Activated T-cell treated with anti-CD3 and anti-CD28 coated beads, Interleukin-2, amount 50 U/mL, for 72 hours (primary cell): ENCODE data around the gene SYT3. TPM values are rescaled to one million over a fixed set of nuclear protein-coding genes. Genes with fewer than 3 reads are reported as not detected.

Source experiments
- ATAC-seq, 2 donors: fragments of 150-1000 bp; cut with Tn5 transposase; replicated peaks in 1 of 2; 2 replicates each; pipeline ENCODE4 v1.10.0; 2021; ENCODE audit warnings: moderate library complexity in 2 of 2, mild to moderate bottlenecking in 1 of 2
- DNase-seq, 2 donors: peaks; one replicate each; pipeline ENCODE4 v3.0.0; 2021 to 2022; ENCODE audit warnings: mixed read lengths in 1 of 2
- H3K27ac Mint-ChIP-seq: one replicate; pipeline ENCODE4 v1.8.0; 2022; ENCODE audit warnings: mild to moderate bottlenecking, moderate library complexity, mixed read lengths
- H3K27me3 Mint-ChIP-seq: one replicate; pipeline ENCODE4 v1.8.0; 2022; ENCODE audit warnings: low read depth, mixed read lengths
- H3K36me3 Mint-ChIP-seq, 2 donors: one replicate each; pipeline ENCODE4 v1.8.0; 2022; ENCODE audit warnings: mixed read lengths in 2 of 2, mild to moderate bottlenecking in 1 of 2; ENCODE audit not compliant: insufficient read depth in 2 of 2
- H3K4me1 Mint-ChIP-seq: one replicate; pipeline ENCODE4 v1.8.0; 2022; ENCODE audit warnings: low read depth, mixed read lengths
- H3K4me3 Mint-ChIP-seq, 2 donors: one replicate each; pipeline ENCODE4 v1.8.0; 2022; ENCODE audit warnings: mild to moderate bottlenecking in 2 of 2, mixed read lengths in 2 of 2, moderate library complexity in 2 of 2
- H3K9me3 Mint-ChIP-seq, 2 donors: one replicate each; pipeline ENCODE4 v1.8.0; 2022; ENCODE audit warnings: mixed read lengths in 2 of 2
- total RNA-seq, 2 donors: library from RNA; stranded (reverse); gene quantifications; one replicate each; pipeline ENCODE4 v1.2.3, GENCODE V29; 2022

Gene SYT3
- total RNA-seq, 2 donors from 2014 or later, result 0.41 to 0.72 TPM

GRCh38 chr19:50644315-50644915 is 4.7 kb upstream of the SYT3 start:
- Mint-ChIP-seq H3K4me1 (no peaks in the 10 kb centered on the region), H3K27ac (no peak overlapping the region), H3K27me3 (peaks cover 14% of the 10 kb centered on the region), H3K36me3 (no peaks in the 10 kb centered on the region), H3K9me3 (no peaks in the 10 kb centered on the region), H3K4me3 (no peak overlapping the region)
- DNase-seq, result no peak
- ATAC-seq, result no peak

GRCh38 chr19:50640368-50640767 is 687 bp upstream of the SYT3 start:
- Mint-ChIP-seq H3K4me3 (peak overlapping the region in 1 of 2 donors; percentile 67), H3K36me3 (peaks cover 0 to 3% of the 10 kb centered on the region in 2 donors), H3K4me1 (peaks cover 10% of the 10 kb centered on the region), H3K9me3 (peaks cover 0 to 1% of the 10 kb centered on the region in 2 donors), H3K27ac (no peak overlapping the region), H3K27me3 (peaks cover 30% of the 10 kb centered on the region)
- DNase-seq (no peak), ATAC-seq (no peak)

GRCh38 chr19:50638600-50638999 is 1.1 kb downstream of the SYT3 start:
- peak overlapping the region; percentile 28 to 83 for H3K4me3 Mint-ChIP-seq
- H3K27me3 Mint-ChIP-seq, result peaks cover 30% of the 10 kb centered on the region
- H3K27ac Mint-ChIP-seq, result no peak overlapping the region
- H3K36me3 Mint-ChIP-seq, result peaks cover 3 to 8% of the 10 kb centered on the region in 2 donors
- DNase-seq (no peak), ATAC-seq (peak in 1 of 2 donors; percentile 20)
- peaks cover 3 to 6% of the 10 kb centered on the region in 2 donors for H3K9me3 Mint-ChIP-seq
- peaks cover 10% of the 10 kb centered on the region for H3K4me1 Mint-ChIP-seq

GRCh38 chr19:50636317-50637085 is 3.2 kb downstream of the SYT3 start:
- no peak overlapping the region for H3K4me3 Mint-ChIP-seq
- H3K27me3 Mint-ChIP-seq, result peaks cover 30% of the 10 kb centered on the region
- peaks cover 10% of the 10 kb centered on the region for H3K4me1 Mint-ChIP-seq
- ATAC-seq (no peak), DNase-seq (no peak)
- peaks cover 5 to 12% of the 10 kb centered on the region in 2 donors for H3K36me3 Mint-ChIP-seq
- peaks cover 6% of the 10 kb centered on the region in 2 donors for H3K9me3 Mint-ChIP-seq
- H3K27ac Mint-ChIP-seq, result no peak overlapping the region

- DNase-seq (no peak), ATAC-seq (no peak)
- Mint-ChIP-seq H3K27me3 (peaks cover 27% of the 10 kb centered on the region), H3K27ac (no peak overlapping the region), H3K36me3 (peaks cover 5 to 12% of the 10 kb centered on the region in 2 donors), H3K4me1 (peaks cover 6% of the 10 kb centered on the region), H3K4me3 (no peak overlapping the region), H3K9me3 (peaks cover 6% of the 10 kb centered on the region in 2 donors)
These were observed 5.7 kb downstream of the SYT3 start for GRCh38 chr19:50633973-50634372.

- peaks cover 21% of the 10 kb centered on the region for H3K27me3 Mint-ChIP-seq
- ATAC-seq (no peak), DNase-seq (no peak)
- peaks cover 5 to 10% of the 10 kb centered on the region in 2 donors for H3K36me3 Mint-ChIP-seq
- H3K27ac Mint-ChIP-seq, result no peak overlapping the region
- H3K9me3 Mint-ChIP-seq, result peaks cover 6% of the 10 kb centered on the region in 2 donors
- H3K4me3 Mint-ChIP-seq, result no peak overlapping the region
- peaks cover 2% of the 10 kb centered on the region for H3K4me1 Mint-ChIP-seq
These were observed 6.3 kb downstream of the SYT3 start for GRCh38 chr19:50633359-50633758.

- Mint-ChIP-seq H3K4me1 (no peaks in the 10 kb centered on the region), H3K36me3 (peaks cover 5 to 10% of the 10 kb centered on the region in 2 donors), H3K27me3 (peaks cover 11% of the 10 kb centered on the region), H3K27ac (no peak overlapping the region), H3K9me3 (peaks cover 5 to 6% of the 10 kb centered on the region in 2 donors), H3K4me3 (no peak overlapping the region)
- DNase-seq (no peak), ATAC-seq (no peak)
These were observed 7.4 kb downstream of the SYT3 start for GRCh38 chr19:50632151-50632835.

- peaks cover 5 to 6% of the 10 kb centered on the region in 2 donors for H3K9me3 Mint-ChIP-seq
- H3K4me3 Mint-ChIP-seq, result no peak overlapping the region
- H3K4me1 Mint-ChIP-seq, result no peaks in the 10 kb centered on the region
- DNase-seq, result no peak
- no peaks in the 10 kb centered on the region for H3K27me3 Mint-ChIP-seq
- ATAC-seq, result no peak
- no peak overlapping the region for H3K27ac Mint-ChIP-seq
- H3K36me3 Mint-ChIP-seq, result peaks cover 5 to 6% of the 10 kb centered on the region in 2 donors
These were observed 9.9 kb downstream of the SYT3 start for GRCh38 chr19:50629801-50630200.

- H3K36me3 Mint-ChIP-seq, result peaks cover 4 to 6% of the 10 kb centered on the region in 2 donors
- H3K4me3 Mint-ChIP-seq, result no peak overlapping the region
These were observed 10.5 kb downstream of the SYT3 start for GRCh38 chr19:50629194-50629593.

GRCh38 chr19:50628551-50628950 is 11.1 kb downstream of the SYT3 start:
- H3K4me1 Mint-ChIP-seq, result no peaks in the 10 kb centered on the region
- H3K27me3 Mint-ChIP-seq, result no peaks in the 10 kb centered on the region
- no peak for ATAC-seq
- H3K36me3 Mint-ChIP-seq, result peaks cover 2 to 4% of the 10 kb centered on the region in 2 donors
- H3K27ac Mint-ChIP-seq, result no peak overlapping the region
- H3K9me3 Mint-ChIP-seq, result peaks cover 0 to 3% of the 10 kb centered on the region in 2 donors
- DNase-seq, result no peak
- H3K4me3 Mint-ChIP-seq, result no peak overlapping the region

More at GRCh38 chr19:50629194-50629593, 10.5 kb downstream of the SYT3 start:
- H3K9me3 Mint-ChIP-seq, result peaks cover 4 to 6% of the 10 kb centered on the region in 2 donors
- H3K27ac Mint-ChIP-seq, result no peak overlapping the region
- no peak for ATAC-seq
- no peaks in the 10 kb centered on the region for H3K4me1 Mint-ChIP-seq
- no peaks in the 10 kb centered on the region for H3K27me3 Mint-ChIP-seq
- DNase-seq, result no peak

- Mint-ChIP-seq H3K27me3 (no peaks in the 10 kb centered on the region), H3K36me3 (peaks cover 0 to under 1% of the 10 kb centered on the region in 2 donors), H3K4me3 (no peak overlapping the region), H3K27ac (no peak overlapping the region), H3K9me3 (no peaks in the 10 kb centered on the region), H3K4me1 (no peaks in the 10 kb centered on the region)
- ATAC-seq (no peak), DNase-seq (no peak)
These were observed 11.5 kb downstream of the SYT3 start for GRCh38 chr19:50628146-50628545.

GRCh38 chr19:50626795-50627194 is 12.9 kb downstream of the SYT3 start:
- ATAC-seq, result no peak
- Mint-ChIP-seq H3K27me3 (no peaks in the 10 kb centered on the region), H3K4me3 (no peak overlapping the region), H3K9me3 (no peaks in the 10 kb centered on the region), H3K36me3 (no peaks in the 10 kb centered on the region), H3K27ac (no peak overlapping the region), H3K4me1 (no peaks in the 10 kb centered on the region)
- no peak for DNase-seq

GRCh38 chr19:50626011-50626410 is 13.7 kb downstream of the SYT3 start:
- Mint-ChIP-seq H3K36me3 (no peaks in the 10 kb centered on the region), H3K27me3 (no peaks in the 10 kb centered on the region), H3K27ac (no peak overlapping the region), H3K9me3 (no peaks in the 10 kb centered on the region), H3K4me3 (no peak overlapping the region), H3K4me1 (no peaks in the 10 kb centered on the region)
- DNase-seq (no peak), ATAC-seq (no peak)
